GM12878 (cell line): Measurements from ENCODE around the gene MUC20. TPM values are rescaled to one million over a fixed set of nuclear protein-coding genes. Genes with fewer than 3 reads are reported as not detected.

Source experiments
- ATAC-seq: fragments of 200-7000 bp; cut with Tn5 transposase; 3 replicates; pipeline ENCODE4 v1.9.1; 2020; ENCODE audit warnings: mild to moderate bottlenecking, moderate library complexity
- BruUV-seq: library from RNA; stranded (reverse); fragments of 400-500 nt; replicated peaks from 2 replicates; lab custom pipeline; 2021; lab: Mats Ljungman, UMichigan
- CTCF ChIA-PET: fragments of 300-600 bp; sonication (Branson Sonifier 250); formaldehyde crosslinking; extraction: SDS; loops from one replicate; lab custom pipeline; 2021; ENCODE audit warnings: inconsistent platforms; lab: Yijun Ruan, JAX
- POLR2A ChIA-PET: fragments of 350-600 bp; formaldehyde crosslinking; extraction: SDS; loops from one replicate; lab custom pipeline; 2021; ENCODE audit warnings: inconsistent platforms; lab: Charles Lee
- RAD21 ChIA-PET: fragments of 300-600 bp; sonication (Branson Sonifier 250); formaldehyde crosslinking; loops from one replicate; lab custom pipeline; 2023; ENCODE audit warnings: antibody characterized with exemption; ENCODE audit not compliant: unreplicated experiment; lab: Charles Lee
- SMC1A ChIA-PET: fragments of 300-600 bp; sonication (Branson Sonifier 250); formaldehyde crosslinking; loops from one replicate; lab custom pipeline; 2023; ENCODE audit not compliant: unreplicated experiment, uncharacterized antibody; lab: Charles Lee
- DNase-seq: peaks from one replicate; pipeline ENCODE4 v3.0.0-alpha.2; 2011; ENCODE audit warnings: low read depth, low spot score
- FAIRE-seq: peaks from 3 replicates; lab custom pipeline; 2011; peaks lifted over from hg19 to GRCh38; lab: Jason Lieb, UNC
- H2AFZ ChIP-seq: 2 replicates; pipeline ENCODE4 v1.6.0; 2011; ENCODE audit warnings: low read depth, low read length, control low read depth; ENCODE audit not compliant: control insufficient read depth
- H3K27ac ChIP-seq: 2 replicates; pipeline ENCODE4 v1.5.1; 2011; ENCODE audit warnings: control low read depth; ENCODE audit not compliant: control insufficient read depth, insufficient read depth
- H3K27me3 ChIP-seq, 2 experiments: replicated peaks in 1 of 2; 2 replicates each; pipeline versions ENCODE4 v1.6.0 to v1.6.1; 2011; ENCODE audit warnings: low read length in 1 of 2; ENCODE audit not compliant: control insufficient read depth in 2 of 2, insufficient read depth in 2 of 2
- H3K36me3 ChIP-seq, 2 experiments: 2 replicates each; pipeline ENCODE4 v1.5.1; 2011; ENCODE audit warnings: low read length in 1 of 2; ENCODE audit not compliant: control insufficient read depth in 2 of 2, insufficient read depth in 2 of 2
- H3K4me1 ChIP-seq: 2 replicates; pipeline ENCODE4 v1.6.1; 2011; ENCODE audit warnings: mild to moderate bottlenecking, low read length, moderate library complexity, mixed read lengths; ENCODE audit not compliant: control insufficient read depth, insufficient read depth
- H3K4me2 ChIP-seq: 2 replicates; pipeline ENCODE4 v1.6.0; 2011; ENCODE audit warnings: control low read depth; ENCODE audit not compliant: control insufficient read depth, insufficient read depth
- H3K4me3 ChIP-seq: fragments of 200-600 bp; sonication (generic); 2 replicates; pipeline ENCODE4 v1.5.1; 2016
- H3K79me2 ChIP-seq: 2 replicates; pipeline ENCODE4 v1.6.0; 2011; ENCODE audit warnings: low read length; ENCODE audit not compliant: control insufficient read depth, insufficient read depth
- H3K9ac ChIP-seq: 2 replicates; pipeline ENCODE4 v1.8.0; 2011; ENCODE audit warnings: low read length, control low read depth, mixed read lengths; ENCODE audit not compliant: control insufficient read depth, insufficient read depth
- H3K9me3 ChIP-seq: replicated peaks from 3 replicates; pipeline ENCODE4 v1.5.1; 2011; ENCODE audit warnings: mild to moderate bottlenecking, low read length; ENCODE audit not compliant: control insufficient read depth, insufficient read depth
- H4K20me1 ChIP-seq: 2 replicates; pipeline ENCODE4 v1.6.0; 2011; ENCODE audit not compliant: control insufficient read depth, insufficient read depth
- ATF7 ChIP-seq: fragments of 450-650 bp; IDR thresholded peaks from 2 replicates; pipeline ENCODE4 v1.6.1; 2016; ENCODE audit warnings: low read depth, mild to moderate bottlenecking
- CEBPZ ChIP-seq: fragments of 150-350 bp; IDR thresholded peaks from 2 replicates; pipeline ENCODE4 v1.6.1; 2016; ENCODE audit warnings: low read depth, low read length
- CHD1 ChIP-seq: IDR thresholded peaks from 2 replicates; pipeline ENCODE4 v1.6.1; 2012; ENCODE audit warnings: low read depth, low read length, improper control_type of control experiment
- CHD2 ChIP-seq: IDR thresholded peaks from 2 replicates; pipeline ENCODE4 v1.6.1; 2011; ENCODE audit warnings: low read depth, low read length, improper control_type of control experiment, borderline replicate concordance
- ELK1 ChIP-seq: IDR thresholded peaks from 2 replicates; pipeline ENCODE4 v1.6.1; 2012; ENCODE audit warnings: low read depth, low read length, improper control_type of control experiment
- MTA2 ChIP-seq: fragments of 450-650 bp; IDR thresholded peaks from 2 replicates; pipeline ENCODE4 v1.6.1; 2016; ENCODE audit warnings: low read depth, mild to moderate bottlenecking, moderate library complexity
- NR2C2 ChIP-seq: IDR thresholded peaks from 2 replicates; pipeline ENCODE4 v1.6.1; 2011; ENCODE audit warnings: borderline replicate concordance, low read depth; ENCODE audit not compliant: control insufficient read depth, insufficient read length
- POLR2A ChIP-seq: IDR thresholded peaks from 2 replicates; pipeline ENCODE4 v1.6.1; 2011; ENCODE audit warnings: low read depth, mild to moderate bottlenecking, low read length
- SIX5 ChIP-seq: IDR thresholded peaks from 2 replicates; pipeline ENCODE4 v1.6.1; 2011; ENCODE audit warnings: mild to moderate bottlenecking, low read depth, low read length, moderate library complexity; ENCODE audit not compliant: severe bottlenecking
- SMC3 ChIP-seq: IDR thresholded peaks from 2 replicates; pipeline ENCODE4 v1.6.1; 2011; ENCODE audit warnings: low read length, improper control_type of control experiment, borderline replicate concordance
- SP1 ChIP-seq: IDR thresholded peaks from one replicate; pipeline ENCODE4 v1.6.1; 2011; ENCODE audit warnings: low read depth, low read length
- STAT1 ChIP-seq: fragments of 450-650 bp; conservative IDR thresholded peaks from 2 replicates; pipeline ENCODE4 v1.6.1; 2014; ENCODE audit warnings: antibody characterized with exemption, mild to moderate bottlenecking
- STAT3 ChIP-seq: IDR thresholded peaks from 2 replicates; pipeline ENCODE4 v1.6.1; 2011; ENCODE audit warnings: low read depth, low read length, improper control_type of control experiment
- TBL1XR1 ChIP-seq: IDR thresholded peaks from 2 replicates; pipeline ENCODE4 v1.6.1; 2012; ENCODE audit warnings: low read depth, low read length, improper control_type of control experiment
- WGBS: methylation state at CpG from one replicate; pipeline ENCODE4 v1.1.6; 2016; ENCODE audit warnings: low lambda C conversion rate; ENCODE audit not compliant: insufficient replicate concordance, insufficient coverage; ENCODE audit errors: missing lambda C conversion rate; 5-methylcytosine and 5-hydroxymethylcytosine counted together
- in situ Hi-C: fragments of 300-500 bp; cut with MboI; formaldehyde crosslinking; loops from 9 replicates; pipeline ENCODE4 v1.14.3; 2018; ENCODE audit warnings: mixed read lengths
- intact Hi-C: fragments of 100-400 bp; cut with micrococcal nuclease; formaldehyde crosslinking; loops from one replicate; pipeline ENCODE4 v1.14.2; 2022; ENCODE audit not compliant: unreplicated experiment
- polyA plus RNA-seq, 11 experiments: library from polyadenylated mRNA; depleted of rRNA in 4 of 11; unstranded in 6 of 11; stranded (reverse) in 5 of 11; fragments of >200 nt; fragmentation: Nextera tagmentation in 4 of 11; fragmentation: Illumina TruSeq in 1 of 11; extraction: Ambion mirVana in 4 of 11; extraction: Trizol in 1 of 11; gene quantifications; 1 replicate in 1 of 11; 2 replicates in 10 of 11; pipeline versions ENCODE4 v1.2.1 to v1.2.3, GENCODE V29; 2011 to 2016; ENCODE audit warnings: inconsistent platforms in 2 of 11, missing spikeins in 2 of 11, low read depth in 1 of 11
- total RNA-seq, 4 experiments: library from RNA; depleted of rRNA in 3 of 4; stranded (reverse); fragments of >200 nt in 3 of 4; fragmentation: Illumina TruSeq in 1 of 4; extraction: Trizol in 1 of 4; gene quantifications; 2 replicates each; pipeline versions ENCODE4 v1.2.1 to v1.2.3, GENCODE V29; 2013 to 2021

MUC20 gene
- total and polyA plus RNA-seq, 10 of the 15 experiments (the other 5 are each of a cell fraction or from before 2014, with no cell fraction given), result 0.04 to 0.46 (median 0.17) TPM; not detected in 3

- H3K36me3 ChIP-seq, result peaks cover 0 to 2% of the 10 kb centered on the region in 2 experiments; a peak in 2 of 4 replicates
- no peak for FAIRE-seq
- 90% methylated on average over 11 of the region's 11 CpGs for WGBS
- no peak overlapping the region for H3K9ac ChIP-seq
- in situ Hi-C loops, result no loop called here
- no peaks in the 10 kb centered on the region for H3K27me3 ChIP-seq
- RAD21 ChIA-PET, result interaction anchor here (0.6 kb wide), 1 partner anchor 12 kb away, joined by 3 read pairs; no protein-coding TSS in a partner anchor
- no peak overlapping the region for H3K27ac ChIP-seq
- SMC1A ChIA-PET, result interaction anchor here (0.6 kb wide), 1 partner anchor 368 kb away, joined by 4 read pairs; no protein-coding TSS in a partner anchor
- H3K4me2 ChIP-seq, result no peak overlapping the region
- H2AFZ ChIP-seq, result no peak overlapping the region
- no peaks in the 10 kb centered on the region; the same call in 2 of the 3 replicates for H3K9me3 ChIP-seq
- no peak for DNase-seq
- intact Hi-C loops, result no loop called here
- POLR2A ChIA-PET, result no interaction called here
- no peaks in the 10 kb centered on the region for H3K4me1 ChIP-seq
- CTCF ChIA-PET, result no interaction called here
- no peak for TF ChIP-seq MTA2
- TF ChIP-seq SP1, result no peak
- no peak for TF ChIP-seq NR2C2
- no peak for TF ChIP-seq TBL1XR1
- TF ChIP-seq ATF7, result no peak
- no peak for TF ChIP-seq STAT1
- TF ChIP-seq CHD2, result no peak
- TF ChIP-seq ELK1, result no peak
- no peak for TF ChIP-seq SMC3
- TF ChIP-seq STAT3, result no peak
- TF ChIP-seq SIX5, result no peak
- no peak for TF ChIP-seq POLR2A
- no peak for TF ChIP-seq CEBPZ
- TF ChIP-seq CHD1, result no peak
- H4K20me1 ChIP-seq, result no peaks in the 10 kb centered on the region
- BruUV-seq, result no TSS peak
- H3K79me2 ChIP-seq, result no peaks in the 10 kb centered on the region
- ATAC-seq, result no peak
- H3K4me3 ChIP-seq, result no peak overlapping the region
Measured at GRCh38 chr3:195697582-195698324, 23.0 kb upstream of the MUC20 start.
